Colonic mucosa (tissue), 4 donors: ENCODE results near the gene RRP9. TPM values are rescaled to one million over a fixed set of nuclear protein-coding genes. Genes with fewer than 3 reads are reported as not detected.

Experiments used
- DNase-seq: peaks from one replicate; pipeline ENCODE4 v3.0.0-alpha.2; 2020
- H3K27ac ChIP-seq: fragments of 200-600 bp; one replicate; pipeline ENCODE4 v1.8.0; 2021
- H3K27me3 ChIP-seq: fragments of 200-600 bp; one replicate; pipeline ENCODE4 v1.8.0; 2021
- H3K36me3 ChIP-seq: fragments of 200-600 bp; one replicate; pipeline ENCODE4 v1.8.0; 2021
- H3K4me1 ChIP-seq: fragments of 200-600 bp; one replicate; pipeline ENCODE4 v1.8.0; 2021; ENCODE audit warnings: mild to moderate bottlenecking
- H3K4me3 ChIP-seq: fragments of 200-600 bp; one replicate; pipeline ENCODE4 v1.8.0; 2021
- H3K9ac ChIP-seq, 2 donors: one replicate each; pipeline ENCODE4 v1.7.0; 2013; ENCODE audit warnings: control low read depth in 2 of 2, low read depth in 2 of 2, low read length in 2 of 2
- H3K9me3 ChIP-seq: fragments of 200-600 bp; one replicate; pipeline ENCODE4 v1.8.0; 2021
- intact Hi-C: fragments of 100-400 bp; cut with DNase I; formaldehyde crosslinking; loops from one replicate; pipeline ENCODE4 v1.14.1; 2022
- total RNA-seq, 2 donors: library from RNA; stranded (reverse); fragmentation: NEBNext Ultra II Directional in 1 of 2; extraction: Animal tissue kit (Norgen Biotek cat#: 25700) in 1 of 2; gene quantifications; one replicate each; pipeline ENCODE4 v1.2.1, GENCODE V29; 2021
- TF ChIP-seq, protein P1 (sequence below): fragments of 200-600 bp; IDR thresholded peaks from one replicate; pipeline ENCODE4 v1.8.0; 2022; ENCODE audit warnings: antibody characterized with exemption, mild to moderate bottlenecking
- donor health status: healthy.
- donor health status: DM: no; HTN: no; CAD: no.
- donor health status: DM: no; HTN: no; CAD: no.

RRP9 gene
- total RNA-seq, 2 donors from 2014 or later, result 9.6 to 24.7 TPM

DNA sequence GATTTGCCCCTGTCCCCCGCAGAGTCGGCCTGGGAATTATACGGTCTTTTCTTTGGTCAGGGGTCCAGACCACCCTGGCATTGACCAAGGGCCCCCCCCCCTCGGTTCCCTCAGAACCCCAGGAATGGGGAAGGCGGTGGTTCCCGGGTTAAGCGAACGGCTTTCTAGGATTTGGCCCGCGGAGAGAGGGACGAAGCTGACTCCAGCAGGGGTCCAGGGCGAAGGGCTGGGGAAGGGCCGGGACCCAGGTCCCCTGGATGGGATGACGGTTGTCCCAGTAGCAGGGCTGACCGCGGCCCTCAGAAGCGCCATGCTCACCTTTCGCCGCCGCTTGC lies 274 bp downstream of the RRP9 start:
- H3K4me3 ChIP-seq, result peak overlapping the region; percentile 82
- peak overlapping the region; percentile 48 to 64 for H3K9ac ChIP-seq
- no peaks in the 10 kb centered on the region for H3K9me3 ChIP-seq
- TF ChIP-seq, protein P1, sequence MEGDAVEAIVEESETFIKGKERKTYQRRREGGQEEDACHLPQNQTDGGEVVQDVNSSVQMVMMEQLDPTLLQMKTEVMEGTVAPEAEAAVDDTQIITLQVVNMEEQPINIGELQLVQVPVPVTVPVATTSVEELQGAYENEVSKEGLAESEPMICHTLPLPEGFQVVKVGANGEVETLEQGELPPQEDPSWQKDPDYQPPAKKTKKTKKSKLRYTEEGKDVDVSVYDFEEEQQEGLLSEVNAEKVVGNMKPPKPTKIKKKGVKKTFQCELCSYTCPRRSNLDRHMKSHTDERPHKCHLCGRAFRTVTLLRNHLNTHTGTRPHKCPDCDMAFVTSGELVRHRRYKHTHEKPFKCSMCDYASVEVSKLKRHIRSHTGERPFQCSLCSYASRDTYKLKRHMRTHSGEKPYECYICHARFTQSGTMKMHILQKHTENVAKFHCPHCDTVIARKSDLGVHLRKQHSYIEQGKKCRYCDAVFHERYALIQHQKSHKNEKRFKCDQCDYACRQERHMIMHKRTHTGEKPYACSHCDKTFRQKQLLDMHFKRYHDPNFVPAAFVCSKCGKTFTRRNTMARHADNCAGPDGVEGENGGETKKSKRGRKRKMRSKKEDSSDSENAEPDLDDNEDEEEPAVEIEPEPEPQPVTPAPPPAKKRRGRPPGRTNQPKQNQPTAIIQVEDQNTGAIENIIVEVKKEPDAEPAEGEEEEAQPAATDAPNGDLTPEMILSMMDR, result no peak
- intact Hi-C loops, result loop anchor here (5.0 kb wide), 1 partner anchor 186 kb away; no protein-coding TSS in a partner anchor
- H3K36me3 ChIP-seq, result no peaks in the 10 kb centered on the region
- DNase-seq, result no peak
- peak overlapping the region; percentile 30 for H3K27ac ChIP-seq
- peaks cover 13% of the 10 kb centered on the region for H3K4me1 ChIP-seq
- no peaks in the 10 kb centered on the region for H3K27me3 ChIP-seq

DNA sequence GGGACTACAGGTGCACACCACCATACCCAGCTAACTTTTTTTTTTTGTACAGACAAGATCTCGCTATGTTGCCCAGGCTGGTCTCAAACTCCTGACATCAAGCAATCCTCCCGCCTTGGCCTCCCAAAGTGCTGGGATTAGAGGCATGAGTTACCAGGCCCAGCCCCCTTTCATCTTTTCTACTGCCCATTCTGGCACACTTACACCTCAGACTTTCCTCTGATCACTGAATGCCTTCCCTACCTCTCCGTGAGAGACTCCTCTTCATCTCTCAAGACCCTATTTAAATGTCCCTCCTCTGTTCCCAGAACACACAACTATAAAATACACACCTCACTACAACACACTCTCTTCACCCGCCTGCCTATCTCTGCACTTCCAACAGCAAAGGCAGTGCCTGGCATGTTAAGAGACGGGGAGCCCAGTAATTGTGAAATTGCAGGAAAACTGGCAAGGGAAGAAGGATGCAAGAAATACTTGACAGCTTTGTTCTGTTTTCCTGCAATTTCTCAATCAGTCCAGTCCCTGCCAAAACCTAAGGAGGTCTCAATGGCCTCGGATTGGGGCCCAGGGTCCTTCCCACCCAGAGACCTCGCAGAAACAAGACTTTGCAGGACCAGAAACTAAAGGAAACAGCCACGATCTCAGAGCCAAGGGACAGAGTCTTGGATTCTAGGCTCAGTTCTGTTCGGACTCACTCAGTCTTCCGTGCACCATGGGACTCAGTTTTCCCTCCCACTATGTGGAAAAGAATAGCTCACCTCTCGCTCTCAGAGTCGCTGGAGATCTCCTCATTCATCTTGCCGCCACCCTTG lies 849 bp downstream of the RRP9 start:
- peaks cover 13% of the 10 kb centered on the region for H3K4me1 ChIP-seq
- H3K4me3 ChIP-seq, result peak overlapping the region; percentile 82
- no peaks in the 10 kb centered on the region for H3K36me3 ChIP-seq
- H3K9ac ChIP-seq, result peak overlapping the region; percentile 48 to 64
- no peaks in the 10 kb centered on the region for H3K9me3 ChIP-seq
- DNase-seq, result peak; percentile 17
- TF ChIP-seq, protein P1, result no peak
- intact Hi-C loops, result loop anchor here (5.0 kb wide), 1 partner anchor 186 kb away; no protein-coding TSS in a partner anchor
- H3K27ac ChIP-seq, result peak overlapping the region; percentile 30
- H3K27me3 ChIP-seq, result no peaks in the 10 kb centered on the region

DNA sequence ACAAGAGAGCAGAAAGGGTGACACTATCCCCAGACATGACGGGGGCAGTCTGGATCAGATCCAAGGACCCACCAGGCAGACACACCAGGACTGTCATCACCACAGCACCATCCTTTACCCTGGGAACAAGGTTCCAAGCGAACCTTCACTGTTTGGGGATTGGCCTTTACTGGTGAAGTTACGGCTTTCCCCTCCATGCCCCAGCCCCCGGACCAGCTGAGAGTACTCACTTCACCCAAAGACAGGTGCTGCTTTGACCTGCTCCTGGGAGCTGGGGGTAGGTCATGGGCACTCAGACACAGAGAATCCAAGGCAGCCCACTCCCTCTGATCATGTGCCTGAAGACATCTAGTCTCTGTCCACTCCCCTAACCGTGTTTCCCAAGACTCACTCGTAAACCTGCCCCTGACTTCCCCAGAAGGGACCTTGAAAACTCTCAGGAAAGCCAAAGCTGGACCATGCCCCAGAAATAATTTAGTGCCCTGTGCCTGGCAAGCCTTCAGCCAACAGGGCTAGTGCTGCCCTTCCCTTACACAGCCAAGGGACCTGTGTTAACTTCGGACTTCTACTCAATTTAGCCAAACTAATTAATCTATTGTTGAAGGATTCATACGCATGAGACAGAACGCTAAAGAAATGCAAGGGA lies 2.8 kb downstream of the RRP9 start:
- no peak for DNase-seq
- H3K36me3 ChIP-seq, result no peaks in the 10 kb centered on the region
- no peak overlapping the region for H3K27ac ChIP-seq
- H3K27me3 ChIP-seq, result no peaks in the 10 kb centered on the region
- TF ChIP-seq, protein P1, result no peak
- no peak overlapping the region for H3K4me3 ChIP-seq
- peaks cover 13% of the 10 kb centered on the region for H3K4me1 ChIP-seq
- intact Hi-C loops, result no loop called here
- H3K9me3 ChIP-seq, result no peaks in the 10 kb centered on the region
- no peak overlapping the region for H3K9ac ChIP-seq

DNA sequence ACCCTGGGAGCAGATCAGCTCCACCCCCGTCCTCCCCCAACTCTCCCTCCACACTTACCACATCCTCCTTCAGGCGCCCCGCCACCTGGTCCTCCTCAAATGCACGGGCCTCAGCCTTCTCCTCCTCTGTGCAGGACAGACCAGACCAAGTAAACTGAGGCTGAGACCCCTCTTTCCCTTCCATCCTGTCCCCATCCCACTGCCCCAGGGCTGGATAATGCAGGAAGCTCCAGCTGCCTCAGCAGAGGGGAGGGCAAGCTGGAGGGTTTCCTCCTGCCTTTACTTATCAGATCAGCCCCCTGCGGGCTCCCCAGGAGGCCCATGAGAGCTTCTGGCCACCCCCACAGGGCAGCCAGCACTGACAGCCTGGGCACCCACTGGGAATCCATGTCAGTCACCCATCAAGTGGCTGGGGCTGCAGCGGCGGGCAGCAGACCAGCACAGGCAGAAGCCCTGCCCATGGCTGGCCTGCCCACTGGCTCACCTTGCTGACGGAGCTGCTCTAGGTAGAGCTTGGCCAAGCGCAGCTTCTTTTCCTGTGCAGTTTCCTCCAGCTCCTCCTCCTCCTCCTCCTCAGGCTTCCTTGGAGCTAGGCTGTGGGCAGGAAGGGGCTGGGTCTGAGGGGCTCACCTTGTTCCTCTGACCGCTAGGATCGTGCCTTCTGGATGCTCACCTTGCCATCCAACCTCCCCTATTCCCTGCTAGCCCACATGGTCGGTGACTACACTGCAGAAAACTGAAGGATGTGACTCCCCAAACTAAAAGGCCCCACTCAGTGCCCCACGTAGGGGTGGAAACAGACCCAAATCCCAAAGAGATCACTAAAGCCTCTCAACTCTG lies 3.9 kb downstream of the RRP9 start:
- no peaks in the 10 kb centered on the region for H3K36me3 ChIP-seq
- no peak for DNase-seq
- intact Hi-C loops, result no loop called here

DNA sequence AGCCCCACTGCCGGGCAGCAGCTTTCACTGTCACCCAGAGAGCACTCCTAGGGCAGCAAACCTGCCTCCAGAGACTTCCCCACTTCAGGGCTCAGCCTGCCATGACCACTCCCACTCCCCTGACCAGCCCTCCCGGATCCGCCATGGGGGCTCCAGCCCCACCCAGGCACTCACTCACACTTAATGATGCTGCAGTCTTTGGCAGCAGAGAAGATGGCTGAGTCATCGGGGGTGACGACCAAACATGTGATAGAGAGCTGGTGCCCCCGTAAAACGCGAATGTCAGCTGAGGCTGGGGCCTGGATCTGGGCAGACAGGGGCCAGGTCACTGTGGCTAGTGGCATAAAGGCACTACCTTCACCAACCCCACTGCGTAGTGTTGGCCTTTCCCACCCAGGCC lies 4.7 kb downstream of the RRP9 start:
- H3K27me3 ChIP-seq, result no peaks in the 10 kb centered on the region
- H3K36me3 ChIP-seq, result no peaks in the 10 kb centered on the region
- H3K4me3 ChIP-seq, result no peak overlapping the region
- H3K9me3 ChIP-seq, result no peaks in the 10 kb centered on the region
- DNase-seq, result no peak
- H3K9ac ChIP-seq, result no peak overlapping the region
- H3K27ac ChIP-seq, result no peak overlapping the region
- intact Hi-C loops, result no loop called here
- TF ChIP-seq, protein P1, result no peak
- H3K4me1 ChIP-seq, result peaks cover 5% of the 10 kb centered on the region

More for the DNA sequence above, 3.9 kb downstream of the RRP9 start:
- peaks cover 9% of the 10 kb centered on the region for H3K4me1 ChIP-seq
- no peaks in the 10 kb centered on the region for H3K9me3 ChIP-seq
- H3K9ac ChIP-seq, result no peak overlapping the region
- TF ChIP-seq, protein P1, result no peak
- H3K27ac ChIP-seq, result no peak overlapping the region
- H3K27me3 ChIP-seq, result no peaks in the 10 kb centered on the region
- no peak overlapping the region for H3K4me3 ChIP-seq
